GM13976 (cell line): ENCODE measurements around the gene ERC2.

Experiments
- DNase-seq: peaks from one replicate; pipeline ENCODE4 v3.0.0; 2012; ENCODE audit warnings: low spot score
- CTCF ChIP-seq: IDR thresholded peaks from 2 replicates; pipeline ENCODE4 v1.5.1; 2012; ENCODE audit warnings: borderline replicate concordance, mild to moderate bottlenecking; ENCODE audit not compliant: insufficient read depth; ENCODE audit errors: extremely low read depth, missing control alignments, control extremely low read depth
- in situ Hi-C: fragments of 300-500 bp; cut with MboI; formaldehyde crosslinking; loops from one replicate; pipeline ENCODE4 v1.12.0; 2022; ENCODE audit warnings: low sequenced_read_pairs, mixed read lengths, inconsistent platforms; ENCODE audit not compliant: unreplicated experiment

ERC2 gene

GRCh38 chr3:55884491-55885285 lies 583.6 kb downstream of the ERC2 start:
- no peak for TF ChIP-seq CTCF
- DNase-seq, result no peak
- in situ Hi-C loops, result no loop called here

- DNase-seq, result no peak
- in situ Hi-C loops, result no loop called here
- no peak for TF ChIP-seq CTCF
These were observed 584.2 kb downstream of the ERC2 start for GRCh38 chr3:55884066-55884465.

GRCh38 chr3:55882006-55882405 lies 586.3 kb downstream of the ERC2 start:
- no peak for TF ChIP-seq CTCF
- no peak for DNase-seq
- in situ Hi-C loops, result no loop called here

GRCh38 chr3:55880357-55880756 lies 587.9 kb downstream of the ERC2 start:
- TF ChIP-seq CTCF, result no peak

GRCh38 chr3:55879901-55880331 lies 588.4 kb downstream of the ERC2 start:
- no peak for TF ChIP-seq CTCF
- in situ Hi-C loops, result no loop called here
- DNase-seq, result no peak

More at GRCh38 chr3:55880357-55880756, 587.9 kb downstream of the ERC2 start:
- in situ Hi-C loops, result no loop called here
- no peak for DNase-seq

- no peak for TF ChIP-seq CTCF
- in situ Hi-C loops, result no loop called here
- no peak for DNase-seq
These were observed 590.6 kb downstream of the ERC2 start for GRCh38 chr3:55877703-55878102.
